HL-60 (cell line): ENCODE data around the gene PRDM10.

Experiments
- CTCF ChIP-seq: IDR thresholded peaks from one replicate; pipeline ENCODE4 v1.5.1; 2011; ENCODE audit warnings: low read length, control low read depth, inconsistent platforms; ENCODE audit not compliant: insufficient read depth
- SPI1 ChIP-seq: IDR thresholded peaks from 2 replicates; pipeline ENCODE4 v1.6.1; 2012; ENCODE audit warnings: low read depth, mild to moderate bottlenecking, borderline replicate concordance

- TF ChIP-seq CTCF (no peak), SPI1 (no peak)
Measured at GRCh38 chr11:129865701-129866100, 136.9 kb downstream of the PRDM10 start.
